Measurements from ENCODE around the gene NADSYN1. TPM values are rescaled to one million over a fixed set of nuclear protein-coding genes. Genes with fewer than 3 reads are reported as not detected.

Gene NADSYN1
- total RNA-seq, 4 donors from 2014 or later, result 41.2 to 67.2 (median 59.8) TPM

DNA sequence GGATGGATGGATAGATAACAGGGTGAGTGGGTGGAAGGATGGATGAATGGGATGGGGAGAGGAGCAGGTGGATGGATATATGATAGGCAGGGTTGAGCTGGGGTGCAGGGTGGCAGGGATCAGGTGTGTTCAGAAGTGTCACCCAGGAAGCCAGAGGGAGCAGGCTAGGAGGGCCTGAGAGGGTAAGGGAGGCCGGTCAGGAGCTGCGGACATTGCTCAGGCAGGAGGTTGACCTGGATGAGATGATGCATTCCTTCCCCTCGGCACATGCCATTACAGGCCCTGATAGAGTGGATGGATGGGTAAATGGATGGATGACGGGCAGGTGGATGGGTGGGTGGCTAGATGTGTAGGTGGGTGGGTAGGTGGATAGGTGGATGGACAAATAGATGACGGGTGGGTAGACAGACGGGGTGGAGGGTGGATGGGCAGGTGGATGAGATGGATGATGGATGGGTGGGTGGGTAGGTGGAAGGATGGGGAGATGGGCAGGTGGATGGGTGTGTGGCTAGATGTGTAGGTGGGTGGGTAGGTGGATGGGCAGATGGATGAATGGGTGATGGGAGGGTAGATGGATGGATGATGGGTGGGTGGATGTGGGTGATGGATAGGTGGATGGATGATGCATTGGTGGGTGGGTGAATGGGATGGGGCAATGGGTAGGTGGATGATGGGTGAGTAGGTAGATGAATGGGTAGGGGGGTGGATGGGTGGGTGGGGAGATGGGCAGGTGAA lies 12.8 kb upstream of the NADSYN1 start:
- 93 to 95% methylated on average over 6 of the region's 6 CpGs for WGBS, 2 donors
- no peak for DNase-seq (ENCODE audit: low spot score in 2 of 2)
- intact Hi-C loops (cut with DNase I; ENCODE audit: low total_unique reads), result no loop called here
- H3K4me3 ChIP-seq (ENCODE audit: low read depth, poor library complexity, severe bottlenecking), result no peak overlapping the region
- no peak for TF ChIP-seq POLR2A (IDR thresholded peaks at IDR 0.05)
- TF ChIP-seq, protein P1, sequence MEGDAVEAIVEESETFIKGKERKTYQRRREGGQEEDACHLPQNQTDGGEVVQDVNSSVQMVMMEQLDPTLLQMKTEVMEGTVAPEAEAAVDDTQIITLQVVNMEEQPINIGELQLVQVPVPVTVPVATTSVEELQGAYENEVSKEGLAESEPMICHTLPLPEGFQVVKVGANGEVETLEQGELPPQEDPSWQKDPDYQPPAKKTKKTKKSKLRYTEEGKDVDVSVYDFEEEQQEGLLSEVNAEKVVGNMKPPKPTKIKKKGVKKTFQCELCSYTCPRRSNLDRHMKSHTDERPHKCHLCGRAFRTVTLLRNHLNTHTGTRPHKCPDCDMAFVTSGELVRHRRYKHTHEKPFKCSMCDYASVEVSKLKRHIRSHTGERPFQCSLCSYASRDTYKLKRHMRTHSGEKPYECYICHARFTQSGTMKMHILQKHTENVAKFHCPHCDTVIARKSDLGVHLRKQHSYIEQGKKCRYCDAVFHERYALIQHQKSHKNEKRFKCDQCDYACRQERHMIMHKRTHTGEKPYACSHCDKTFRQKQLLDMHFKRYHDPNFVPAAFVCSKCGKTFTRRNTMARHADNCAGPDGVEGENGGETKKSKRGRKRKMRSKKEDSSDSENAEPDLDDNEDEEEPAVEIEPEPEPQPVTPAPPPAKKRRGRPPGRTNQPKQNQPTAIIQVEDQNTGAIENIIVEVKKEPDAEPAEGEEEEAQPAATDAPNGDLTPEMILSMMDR (IDR thresholded peaks at IDR 0.05), result no peak

DNA sequence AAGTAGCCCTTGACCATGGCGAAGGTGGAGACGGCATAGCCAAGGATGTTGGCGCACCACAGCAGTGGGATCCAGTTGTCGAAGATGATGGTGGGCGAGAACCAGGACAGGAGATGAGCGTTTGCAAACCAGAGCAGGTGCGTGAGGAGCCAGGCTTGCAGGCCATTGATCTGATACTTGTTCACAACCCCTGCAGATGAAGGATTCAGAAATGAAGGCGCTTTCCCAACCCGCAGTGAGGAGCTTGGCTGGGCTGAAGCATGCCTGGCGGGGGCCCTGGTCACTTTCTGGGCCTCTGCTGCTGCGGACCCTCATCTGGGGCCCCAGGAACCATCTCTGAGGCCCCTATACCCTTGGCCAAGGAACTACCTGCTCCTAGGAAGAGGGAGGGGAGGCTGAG lies 11.8 kb upstream of the NADSYN1 start:
- intact Hi-C loops (cut with DNase I; ENCODE audit: low total_unique reads), result no loop called here
- 94% methylated on average over 10 to 11 of the region's 11 CpGs for WGBS, 2 donors
- TF ChIP-seq, protein P1 (IDR thresholded peaks at IDR 0.05), result no peak
- TF ChIP-seq POLR2A (IDR thresholded peaks at IDR 0.05), result no peak
- no peak for DNase-seq (ENCODE audit: low spot score in 2 of 2)
- H3K4me3 ChIP-seq (ENCODE audit: low read depth, poor library complexity, severe bottlenecking), result no peak overlapping the region

DNA sequence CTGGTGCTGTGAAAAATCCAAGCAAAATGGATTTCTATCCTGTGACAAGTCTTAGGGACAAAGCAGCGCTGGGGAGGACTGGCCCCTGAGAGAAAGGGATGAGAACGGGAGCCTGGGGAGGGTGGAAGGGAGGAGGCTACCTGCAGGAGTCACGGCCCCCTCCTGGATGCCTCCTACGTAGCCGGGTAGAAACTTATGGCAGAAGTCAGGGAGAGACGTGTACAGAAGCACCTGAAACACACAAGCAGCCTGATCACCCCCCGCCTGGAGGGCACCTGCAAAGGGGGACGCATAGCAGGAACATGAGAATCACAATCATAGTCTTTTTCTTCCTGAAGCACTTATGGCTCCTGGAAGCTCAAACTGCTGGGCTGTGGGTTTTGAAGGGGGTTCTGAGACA lies 10.9 kb upstream of the NADSYN1 start:
- DNase-seq (ENCODE audit: low spot score in 2 of 2), result no peak
- 92% methylated on average over 8 of the region's 8 CpGs for WGBS, 2 donors
- intact Hi-C loops (cut with DNase I; ENCODE audit: low total_unique reads), result no loop called here
- TF ChIP-seq POLR2A (IDR thresholded peaks at IDR 0.05), result no peak
- TF ChIP-seq, protein P1 (IDR thresholded peaks at IDR 0.05), result no peak
- no peak overlapping the region for H3K4me3 ChIP-seq (ENCODE audit: low read depth, poor library complexity, severe bottlenecking)

DNA sequence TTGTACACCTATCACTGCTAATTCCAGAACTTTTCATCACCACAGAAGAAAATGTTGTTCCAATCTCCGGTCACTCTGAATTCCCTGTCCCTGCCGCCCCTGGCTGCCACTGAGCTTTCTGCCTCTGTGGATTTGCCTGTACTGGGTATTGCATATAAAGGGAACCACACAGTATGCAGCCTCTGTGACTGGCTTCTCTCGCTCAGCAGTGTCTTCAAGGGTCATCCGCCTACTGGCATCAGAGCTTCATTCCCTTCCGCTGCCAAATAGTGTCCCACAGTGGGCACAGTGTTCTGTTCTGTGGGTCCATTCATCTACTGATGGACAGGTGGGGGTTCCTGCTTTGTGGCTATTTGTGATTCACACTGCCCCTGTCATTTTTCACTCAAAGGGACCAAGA lies 10.1 kb upstream of the NADSYN1 start:
- WGBS, 2 donors, result 94 to 98% methylated on average over 5 of the region's 5 CpGs
- TF ChIP-seq POLR2A (IDR thresholded peaks at IDR 0.05), result no peak
- TF ChIP-seq, protein P1 (IDR thresholded peaks at IDR 0.05), result no peak
- no peak overlapping the region for H3K4me3 ChIP-seq (ENCODE audit: low read depth, poor library complexity, severe bottlenecking)
- intact Hi-C loops (cut with DNase I; ENCODE audit: low total_unique reads), result no loop called here
- DNase-seq (ENCODE audit: low spot score in 2 of 2), result no peak

DNA sequence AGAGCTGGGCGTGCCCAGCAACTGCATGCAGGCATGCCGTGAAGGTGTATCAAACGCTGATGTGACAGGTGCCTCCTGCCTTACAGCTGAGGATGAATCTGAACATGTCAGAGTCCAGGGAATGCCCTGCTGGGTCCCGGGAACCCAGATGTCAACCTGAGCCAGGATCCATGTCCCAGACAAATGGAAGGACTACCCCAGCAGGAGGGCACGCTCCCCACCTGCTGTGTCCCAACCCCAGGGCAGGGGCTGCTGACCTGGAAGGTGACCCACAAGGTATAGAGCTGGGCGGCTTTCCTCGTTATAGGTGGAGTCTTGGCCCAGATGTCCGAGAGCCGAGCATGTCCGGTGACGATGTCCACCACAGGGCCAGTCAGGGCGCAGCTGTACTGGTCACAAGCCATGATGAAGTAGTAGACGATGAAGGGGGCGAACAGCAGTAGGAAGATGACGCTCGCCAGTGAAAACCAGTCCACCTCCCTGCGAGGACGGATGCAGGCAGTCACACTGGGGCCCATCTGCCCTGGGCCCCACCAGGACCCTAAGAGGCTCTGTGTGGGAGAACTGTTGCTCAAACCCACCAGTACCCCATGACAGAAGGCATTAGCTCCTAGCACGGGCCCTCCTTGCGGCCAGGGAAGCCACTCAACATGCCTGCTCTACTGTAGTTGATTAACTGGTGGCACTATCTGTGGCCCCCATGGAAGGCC lies 9.1 kb upstream of the NADSYN1 start:
- WGBS, 2 donors, result 88 to 90% methylated on average over 19 to 20 of the region's 20 CpGs
- H3K4me3 ChIP-seq (ENCODE audit: low read depth, poor library complexity, severe bottlenecking), result no peak overlapping the region
- intact Hi-C loops (cut with DNase I; ENCODE audit: low total_unique reads), result no loop called here
- TF ChIP-seq POLR2A (IDR thresholded peaks at IDR 0.05), result no peak
- TF ChIP-seq, protein P1 (IDR thresholded peaks at IDR 0.05), result no peak
- DNase-seq (ENCODE audit: low spot score in 2 of 2), result no peak
